Measurements from ENCODE around the gene C19orf47. TPM values are rescaled to one million over a fixed set of nuclear protein-coding genes. Genes with fewer than 3 reads are reported as not detected.
"Not testable (repeated sequence)": the region's sequence is repeated elsewhere in the genome, so short reads cannot be mapped to it uniquely, and the experiment has no call there.

The C19orf47 gene
- total RNA-seq, 1 donor, result 11.2 TPM

DNA sequence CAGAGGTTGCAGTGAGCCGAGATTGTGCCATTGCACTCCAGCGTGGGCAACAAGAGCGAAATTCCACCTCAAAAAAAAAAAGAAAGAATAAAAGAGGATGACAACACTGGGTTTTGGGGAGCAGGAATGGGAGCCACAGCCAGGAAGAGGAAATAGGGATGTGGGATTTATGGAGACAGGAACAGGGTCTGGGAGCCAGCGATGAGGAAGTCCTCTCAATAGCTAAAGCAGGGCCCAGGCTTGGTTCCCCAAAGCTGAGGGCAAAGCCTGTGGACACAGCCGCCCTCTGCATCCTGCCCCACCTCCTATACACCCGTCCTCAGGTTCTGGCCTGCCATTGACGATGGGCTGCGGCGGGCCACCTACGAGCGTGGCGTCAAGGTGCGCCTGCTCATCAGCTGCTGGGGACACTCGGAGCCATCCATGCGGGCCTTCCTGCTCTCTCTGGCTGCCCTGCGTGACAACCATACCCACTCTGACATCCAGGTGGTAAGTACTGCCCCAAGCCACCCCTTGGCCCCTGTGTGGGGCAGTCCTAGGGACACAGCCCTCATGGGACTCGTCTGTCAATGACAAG is 28.2 kb upstream of the C19orf47 start:
- DNase-seq (ENCODE audit: low read depth), result no peak
- no peak overlapping the region for H3K4me3 ChIP-seq (ENCODE audit: low read depth, low read length)
- TF ChIP-seq, protein P1, sequence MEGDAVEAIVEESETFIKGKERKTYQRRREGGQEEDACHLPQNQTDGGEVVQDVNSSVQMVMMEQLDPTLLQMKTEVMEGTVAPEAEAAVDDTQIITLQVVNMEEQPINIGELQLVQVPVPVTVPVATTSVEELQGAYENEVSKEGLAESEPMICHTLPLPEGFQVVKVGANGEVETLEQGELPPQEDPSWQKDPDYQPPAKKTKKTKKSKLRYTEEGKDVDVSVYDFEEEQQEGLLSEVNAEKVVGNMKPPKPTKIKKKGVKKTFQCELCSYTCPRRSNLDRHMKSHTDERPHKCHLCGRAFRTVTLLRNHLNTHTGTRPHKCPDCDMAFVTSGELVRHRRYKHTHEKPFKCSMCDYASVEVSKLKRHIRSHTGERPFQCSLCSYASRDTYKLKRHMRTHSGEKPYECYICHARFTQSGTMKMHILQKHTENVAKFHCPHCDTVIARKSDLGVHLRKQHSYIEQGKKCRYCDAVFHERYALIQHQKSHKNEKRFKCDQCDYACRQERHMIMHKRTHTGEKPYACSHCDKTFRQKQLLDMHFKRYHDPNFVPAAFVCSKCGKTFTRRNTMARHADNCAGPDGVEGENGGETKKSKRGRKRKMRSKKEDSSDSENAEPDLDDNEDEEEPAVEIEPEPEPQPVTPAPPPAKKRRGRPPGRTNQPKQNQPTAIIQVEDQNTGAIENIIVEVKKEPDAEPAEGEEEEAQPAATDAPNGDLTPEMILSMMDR (IDR thresholded peaks at IDR 0.05; ENCODE audit: insufficient read depth, low read depth, low read length), result no peak

DNA sequence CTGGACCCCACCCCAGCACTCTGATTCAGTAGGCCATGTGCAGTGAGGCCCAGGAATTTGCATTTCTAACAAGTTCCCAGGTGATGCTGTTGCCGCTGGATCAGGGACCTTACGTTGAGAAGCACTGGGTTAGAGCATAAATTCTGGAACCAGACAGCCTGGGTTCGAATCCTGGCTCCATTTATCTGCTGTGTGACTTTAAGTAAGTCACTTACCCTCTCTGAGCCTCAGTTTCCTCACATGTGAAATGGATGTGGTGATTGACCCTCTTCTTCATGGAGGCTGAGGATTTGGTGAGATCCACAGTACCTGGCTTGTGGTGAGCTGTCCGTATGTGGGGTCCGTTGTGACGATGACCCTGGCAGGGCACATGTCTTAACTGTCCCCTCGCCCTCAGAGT is 25.9 kb upstream of the C19orf47 start:
- no peak for DNase-seq (ENCODE audit: low read depth)
- TF ChIP-seq, protein P1 (IDR thresholded peaks at IDR 0.05; ENCODE audit: insufficient read depth, low read depth, low read length), result no peak
- no peak overlapping the region for H3K4me3 ChIP-seq (ENCODE audit: low read depth, low read length)

DNA sequence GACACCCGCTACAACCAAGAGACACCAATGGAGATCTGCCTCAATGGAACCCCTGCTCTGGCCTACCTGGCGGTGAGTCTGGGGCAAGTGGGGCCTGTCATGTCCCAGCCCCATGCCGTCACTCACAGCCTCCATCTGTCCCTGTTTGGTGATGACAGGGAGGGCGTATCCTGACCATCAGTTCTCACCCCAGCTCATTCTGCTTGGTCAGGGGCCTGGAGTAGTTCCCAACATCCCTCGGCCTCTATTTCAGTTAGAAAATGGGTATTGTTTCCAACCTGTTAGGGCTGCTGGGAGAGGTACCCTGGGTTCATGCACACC is 23.6 kb upstream of the C19orf47 start:
- H3K4me3 ChIP-seq (ENCODE audit: low read depth, low read length), result no peak overlapping the region
- TF ChIP-seq, protein P1 (IDR thresholded peaks at IDR 0.05; ENCODE audit: insufficient read depth, low read depth, low read length), result no peak
- no peak for DNase-seq (ENCODE audit: low read depth)

DNA sequence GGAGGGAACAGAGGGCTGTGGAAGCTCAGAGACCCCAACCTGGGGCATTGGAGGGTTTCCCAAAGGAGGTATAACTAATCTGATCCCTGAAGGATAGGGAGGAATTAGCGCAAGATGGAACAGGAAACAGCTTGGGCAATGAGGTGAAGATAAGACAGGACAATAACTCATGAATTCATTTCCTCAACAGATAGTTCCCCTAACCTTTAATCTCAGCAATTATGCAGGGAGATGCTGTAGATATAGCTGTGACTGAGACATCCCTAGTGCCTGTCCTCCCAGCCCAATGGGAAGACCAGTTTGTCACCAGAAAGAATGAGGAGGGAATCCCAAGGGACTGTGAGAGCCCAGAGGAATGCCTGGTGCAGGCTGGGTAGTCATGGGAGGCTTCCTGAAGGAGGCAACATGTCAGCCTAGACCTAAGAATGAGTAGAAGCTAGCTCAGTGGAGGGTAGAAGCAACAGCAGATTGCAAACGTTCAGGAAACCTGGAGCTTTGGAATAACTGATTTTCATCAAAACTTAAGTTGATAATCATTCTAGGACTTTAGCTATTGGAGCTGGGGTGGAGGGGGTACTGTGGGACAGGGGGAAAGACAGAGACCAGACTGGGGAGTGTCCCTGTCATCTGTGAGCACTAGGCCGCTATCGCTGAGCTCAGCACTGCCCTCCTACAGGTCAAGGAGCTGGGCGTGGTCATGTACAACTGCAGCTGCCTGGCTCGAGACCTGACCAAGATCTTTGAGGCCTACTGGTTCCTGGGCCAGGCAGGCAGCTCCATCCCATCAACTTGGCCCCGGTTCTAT is 23.0 kb upstream of the C19orf47 start:
- no peak for DNase-seq (ENCODE audit: low read depth)
- TF ChIP-seq, protein P1 (IDR thresholded peaks at IDR 0.05; ENCODE audit: insufficient read depth, low read depth, low read length), result no peak
- H3K4me3 ChIP-seq (ENCODE audit: low read depth, low read length), result no peak overlapping the region

DNA sequence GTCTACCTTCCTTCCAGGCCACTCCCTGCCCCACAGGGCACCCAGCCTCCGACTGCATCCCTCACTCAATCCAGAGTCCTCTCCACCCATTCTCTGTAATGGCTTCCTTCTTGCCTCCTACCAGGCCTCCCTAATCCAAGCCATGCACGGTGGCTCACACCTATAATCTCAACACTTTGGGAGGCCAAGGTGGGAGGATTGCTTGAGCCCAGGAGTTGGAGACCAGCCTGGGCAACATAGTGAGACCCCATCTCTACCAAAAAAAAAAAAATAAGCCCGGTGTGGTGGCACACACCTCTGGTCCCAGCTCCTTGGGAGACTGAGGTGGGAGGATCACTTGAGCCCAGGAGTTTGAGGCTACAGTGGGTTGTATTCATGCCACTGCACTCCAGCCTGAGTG is 22.1 kb upstream of the C19orf47 start:
- H3K4me3 ChIP-seq (ENCODE audit: low read depth, low read length); DNase-seq (ENCODE audit: low read depth): not testable (repeated sequence)

DNA sequence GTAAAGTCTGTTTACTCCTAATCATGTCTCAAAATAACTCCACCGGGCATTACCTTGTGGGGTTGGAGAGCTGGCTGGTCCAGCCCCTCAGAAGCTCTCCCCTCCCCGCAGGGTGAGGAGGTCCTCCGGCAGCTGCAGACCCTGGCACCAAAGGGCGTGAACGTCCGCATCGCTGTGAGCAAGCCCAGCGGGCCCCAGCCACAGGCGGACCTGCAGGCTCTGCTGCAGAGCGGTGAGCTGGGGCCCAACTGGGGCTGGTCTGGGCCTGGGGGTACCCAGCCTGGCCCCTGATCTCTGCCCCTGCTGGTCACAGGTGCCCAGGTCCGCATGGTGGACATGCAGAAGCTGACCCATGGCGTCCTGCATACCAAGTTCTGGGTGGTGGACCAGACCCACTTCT is 21.6 kb upstream of the C19orf47 start:
- no peak for DNase-seq (ENCODE audit: low read depth)
- TF ChIP-seq, protein P1 (IDR thresholded peaks at IDR 0.05; ENCODE audit: insufficient read depth, low read depth, low read length), result no peak
- no peak overlapping the region for H3K4me3 ChIP-seq (ENCODE audit: low read depth, low read length)

DNA sequence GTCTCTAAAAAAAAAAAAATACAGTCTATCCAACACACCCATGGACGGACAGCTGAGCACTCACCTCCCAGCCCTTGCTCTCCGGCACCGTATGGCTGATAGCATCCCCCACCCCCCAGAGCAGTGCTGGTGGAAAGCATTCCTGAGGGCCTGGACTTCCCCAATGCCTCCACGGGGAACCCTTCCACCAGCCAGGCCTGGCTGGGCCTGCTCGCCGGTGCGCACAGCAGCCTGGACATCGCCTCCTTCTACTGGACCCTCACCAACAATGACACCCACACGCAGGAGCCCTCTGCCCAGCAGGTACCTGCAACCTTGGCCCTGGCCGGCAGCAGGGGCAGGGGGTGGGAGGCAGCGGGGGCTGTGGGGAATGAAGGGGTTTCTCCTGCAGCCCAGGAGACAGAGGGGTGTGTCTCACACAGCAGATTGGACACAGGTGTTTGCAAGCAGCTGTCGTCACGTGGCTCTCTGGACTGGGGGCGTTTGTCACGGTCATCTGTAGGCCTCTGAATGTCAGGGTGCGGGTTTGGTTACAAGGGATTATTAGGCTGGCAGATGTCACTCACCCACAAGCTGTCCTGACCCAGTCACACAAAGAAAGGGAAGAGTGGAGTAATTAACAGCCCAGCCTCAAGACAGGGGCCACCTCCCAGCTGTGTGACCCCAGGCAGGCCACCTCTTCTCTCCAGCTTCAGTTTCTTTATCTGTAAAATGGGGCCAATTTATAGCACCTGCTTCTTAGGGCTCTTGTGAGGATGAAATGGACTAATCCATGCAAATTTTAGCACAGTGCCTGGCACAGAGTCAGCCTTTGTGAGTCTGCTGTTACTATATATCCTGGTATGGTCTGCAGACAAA is 19.6 kb upstream of the C19orf47 start:
- DNase-seq (ENCODE audit: low read depth), result no peak
- no peak overlapping the region for H3K4me3 ChIP-seq (ENCODE audit: low read depth, low read length)
- TF ChIP-seq, protein P1 (IDR thresholded peaks at IDR 0.05; ENCODE audit: insufficient read depth, low read depth, low read length), result no peak
